Measurements from ENCODE around the gene ARL6IP4. TPM values are rescaled to one million over a fixed set of nuclear protein-coding genes. Genes with fewer than 3 reads are reported as not detected.
"Not testable (repeated sequence)": the region's sequence is repeated elsewhere in the genome, so short reads cannot be mapped to it uniquely, and the experiment has no call there.

ARL6IP4 gene
- polyA plus RNA-seq (2012; ENCODE audit: insufficient read depth, insufficient read length) = 262 TPM

GRCh38 chr12:122980183-122981035 is at the start of gene ARL6IP4:
Gene ARL6IP4 (plus strand): TSS chr12:122980681. CDS start chr12:122981140, 459 bp downstream.
- peak within 1 kb of the TSS; percentile 83 for H3K4me3 ChIP-seq (ENCODE audit: low read length)

DNA sequence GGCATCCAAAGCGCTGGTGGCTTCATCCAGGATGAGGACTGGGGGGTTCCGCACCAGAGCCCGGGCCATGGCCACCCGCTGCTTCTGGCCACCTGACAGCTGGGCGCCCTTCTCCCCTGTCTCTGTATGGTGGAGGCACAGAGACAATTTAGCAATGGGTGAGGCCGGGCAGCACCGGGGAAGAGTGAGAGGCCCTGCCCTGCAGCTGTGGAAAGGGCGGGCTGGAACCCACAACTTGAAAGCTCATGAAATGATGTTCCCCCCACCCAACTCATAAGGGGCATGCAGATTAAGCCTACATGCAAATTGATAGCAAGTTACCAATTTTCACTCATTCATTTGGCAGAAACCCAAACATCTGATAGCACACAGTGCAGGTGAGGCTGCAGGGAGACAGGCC is 48.3 kb upstream of the ARL6IP4 start:
- no peak for DNase-seq (ENCODE audit: low read depth, low spot score)
- H3K4me3 ChIP-seq (ENCODE audit: low read length) = no peak overlapping the region

More at GRCh38 chr12:122980183-122981035, at the start of gene ARL6IP4:
- peak; percentile 36 for DNase-seq (ENCODE audit: low read depth, low spot score)

GRCh38 chr12:122934722-122935121 is 45.8 kb upstream of the ARL6IP4 start:
- no peak for DNase-seq (ENCODE audit: low read depth, low spot score)

DNA sequence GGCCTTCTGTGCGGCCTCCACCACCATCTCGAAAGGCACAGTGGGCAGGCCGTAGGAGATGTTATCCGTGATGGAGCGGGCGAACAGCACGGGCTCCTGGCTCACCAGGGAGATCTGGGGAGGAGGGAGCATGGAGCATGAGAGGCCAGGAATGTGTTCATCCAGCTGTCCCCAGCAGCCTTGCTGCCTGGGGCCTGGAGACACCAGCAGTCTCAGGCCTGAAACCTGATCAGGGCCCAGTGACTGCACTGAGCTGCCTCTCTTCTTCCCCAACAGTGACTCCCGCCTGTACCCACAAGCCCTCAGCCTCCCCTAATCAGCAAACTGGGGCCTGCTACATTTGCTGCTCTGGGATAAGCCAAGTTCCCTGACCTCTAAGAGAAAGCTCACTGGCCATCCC is 45.2 kb upstream of the ARL6IP4 start:
- no peak overlapping the region for H3K4me3 ChIP-seq (ENCODE audit: low read length)
- no peak for DNase-seq (ENCODE audit: low read depth, low spot score)

More at GRCh38 chr12:122934722-122935121, 45.8 kb upstream of the ARL6IP4 start:
- no peak overlapping the region for H3K4me3 ChIP-seq (ENCODE audit: low read length)

GRCh38 chr12:122937622-122938091 is 42.8 kb upstream of the ARL6IP4 start:
- no peak overlapping the region for H3K4me3 ChIP-seq (ENCODE audit: low read length)
- DNase-seq (ENCODE audit: low read depth, low spot score) = no peak

DNA sequence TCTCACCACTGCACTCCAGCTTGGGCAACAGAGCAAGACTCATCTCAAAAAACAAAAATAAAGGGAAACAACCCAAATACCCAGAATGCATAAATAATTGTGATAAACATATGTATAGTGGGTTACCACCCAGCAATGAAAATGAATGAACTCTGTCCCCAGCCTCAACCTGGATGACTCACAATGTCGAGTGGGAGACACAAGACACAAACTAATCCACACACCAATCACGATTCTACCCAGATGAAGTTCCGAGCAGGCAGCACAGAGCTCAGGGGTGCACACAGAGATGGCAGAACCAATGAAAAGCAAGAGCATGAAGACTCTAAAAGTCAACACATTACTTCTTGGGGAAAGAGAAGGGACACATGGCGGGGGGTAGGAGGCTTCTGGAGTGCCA is 41.4 kb upstream of the ARL6IP4 start:
- no peak for DNase-seq (ENCODE audit: low read depth, low spot score)
- H3K4me3 ChIP-seq (ENCODE audit: low read length) = no peak overlapping the region

DNA sequence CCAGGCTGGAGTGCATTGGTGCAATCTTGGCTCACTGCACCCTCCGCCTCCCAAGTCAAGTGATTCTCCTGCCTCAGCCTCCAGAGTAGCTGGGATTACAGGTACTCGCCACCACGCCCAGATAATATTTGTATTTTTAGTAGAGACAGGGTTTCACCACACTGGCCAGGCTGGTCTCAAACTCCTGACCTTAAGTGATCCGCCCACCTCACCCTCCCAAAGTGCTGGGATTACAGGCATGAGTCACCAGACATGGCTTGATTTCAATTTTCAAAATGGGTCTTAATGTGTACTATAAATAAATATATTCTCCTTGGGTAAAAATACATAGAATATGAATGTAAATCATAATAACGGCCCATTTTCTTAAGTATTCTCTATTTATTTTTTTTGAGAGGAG is 39.1 kb upstream of the ARL6IP4 start:
- H3K4me3 ChIP-seq (ENCODE audit: low read length); DNase-seq (ENCODE audit: low read depth, low spot score): not testable (repeated sequence)

DNA sequence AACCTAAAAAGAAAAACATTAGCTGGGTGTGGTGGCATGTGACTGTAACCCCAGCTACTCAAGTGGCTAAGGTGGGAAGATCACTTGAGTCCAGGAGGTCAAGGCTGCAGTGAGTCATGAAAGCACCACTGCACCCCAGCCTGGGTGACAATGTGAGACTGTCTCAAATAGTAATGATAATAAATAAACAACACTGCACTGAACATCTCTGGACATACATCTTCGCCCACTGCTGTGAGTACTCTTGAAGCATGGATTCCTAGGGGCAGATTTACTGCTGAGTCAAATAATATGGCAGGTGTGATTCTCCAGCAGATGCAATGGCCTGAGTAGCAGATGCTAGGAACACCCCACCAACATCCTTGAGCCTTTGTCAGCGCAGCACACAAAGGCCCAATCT is 37.8 kb upstream of the ARL6IP4 start:
- no peak overlapping the region for H3K4me3 ChIP-seq (ENCODE audit: low read length)
- DNase-seq (ENCODE audit: low read depth, low spot score) = no peak

- DNase-seq (ENCODE audit: low read depth, low spot score) = no peak
- H3K4me3 ChIP-seq (ENCODE audit: low read length) = no peak overlapping the region
Observed at GRCh38 chr12:122943196-122943595, 37.3 kb upstream of the ARL6IP4 start.

- no peak overlapping the region for H3K4me3 ChIP-seq (ENCODE audit: low read length)
- DNase-seq (ENCODE audit: low read depth, low spot score) = no peak
Observed at GRCh38 chr12:122944605-122945592, 35.6 kb upstream of the ARL6IP4 start.

GRCh38 chr12:122946690-122947341 is 33.7 kb upstream of the ARL6IP4 start:
- H3K4me3 ChIP-seq (ENCODE audit: low read length) = no peak overlapping the region
- no peak for DNase-seq (ENCODE audit: low read depth, low spot score)

- no peak for DNase-seq (ENCODE audit: low read depth, low spot score)
- no peak overlapping the region for H3K4me3 ChIP-seq (ENCODE audit: low read length)
Observed at GRCh38 chr12:122947352-122947792, 33.1 kb upstream of the ARL6IP4 start.

DNA sequence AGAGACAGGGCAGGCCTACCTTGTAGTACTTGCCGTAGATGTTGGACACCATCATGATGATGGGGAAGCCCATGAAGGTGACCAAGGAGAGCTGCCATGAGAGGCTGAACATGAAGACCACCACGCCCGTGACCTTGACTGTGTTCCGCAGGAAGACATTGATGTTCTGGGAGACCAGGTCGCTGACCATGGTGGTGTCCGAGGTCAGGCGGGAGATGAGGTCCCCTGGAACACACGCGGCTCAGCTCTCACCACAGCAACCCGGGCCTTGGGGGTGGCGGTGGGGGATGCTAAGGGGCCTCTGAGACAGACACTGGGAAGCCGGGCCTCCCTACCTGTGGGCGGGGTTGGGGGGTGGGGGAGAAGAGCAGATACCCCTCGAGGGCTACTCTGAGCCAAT is 31.9 kb upstream of the ARL6IP4 start:
- no peak overlapping the region for H3K4me3 ChIP-seq (ENCODE audit: low read length)
- no peak for DNase-seq (ENCODE audit: low read depth, low spot score)

GRCh38 chr12:122949405-122949804 is 31.1 kb upstream of the ARL6IP4 start:
- H3K4me3 ChIP-seq (ENCODE audit: low read length) = no peak overlapping the region
- DNase-seq (ENCODE audit: low read depth, low spot score) = no peak

GRCh38 chr12:122949816-122950675 is 30.4 kb upstream of the ARL6IP4 start:
- no peak for DNase-seq (ENCODE audit: low read depth, low spot score)
- H3K4me3 ChIP-seq (ENCODE audit: low read length) = no peak overlapping the region

- no peak overlapping the region for H3K4me3 ChIP-seq (ENCODE audit: low read length)
- DNase-seq (ENCODE audit: low read depth, low spot score) = no peak
Observed at GRCh38 chr12:122951406-122951805, 29.1 kb upstream of the ARL6IP4 start.

DNA sequence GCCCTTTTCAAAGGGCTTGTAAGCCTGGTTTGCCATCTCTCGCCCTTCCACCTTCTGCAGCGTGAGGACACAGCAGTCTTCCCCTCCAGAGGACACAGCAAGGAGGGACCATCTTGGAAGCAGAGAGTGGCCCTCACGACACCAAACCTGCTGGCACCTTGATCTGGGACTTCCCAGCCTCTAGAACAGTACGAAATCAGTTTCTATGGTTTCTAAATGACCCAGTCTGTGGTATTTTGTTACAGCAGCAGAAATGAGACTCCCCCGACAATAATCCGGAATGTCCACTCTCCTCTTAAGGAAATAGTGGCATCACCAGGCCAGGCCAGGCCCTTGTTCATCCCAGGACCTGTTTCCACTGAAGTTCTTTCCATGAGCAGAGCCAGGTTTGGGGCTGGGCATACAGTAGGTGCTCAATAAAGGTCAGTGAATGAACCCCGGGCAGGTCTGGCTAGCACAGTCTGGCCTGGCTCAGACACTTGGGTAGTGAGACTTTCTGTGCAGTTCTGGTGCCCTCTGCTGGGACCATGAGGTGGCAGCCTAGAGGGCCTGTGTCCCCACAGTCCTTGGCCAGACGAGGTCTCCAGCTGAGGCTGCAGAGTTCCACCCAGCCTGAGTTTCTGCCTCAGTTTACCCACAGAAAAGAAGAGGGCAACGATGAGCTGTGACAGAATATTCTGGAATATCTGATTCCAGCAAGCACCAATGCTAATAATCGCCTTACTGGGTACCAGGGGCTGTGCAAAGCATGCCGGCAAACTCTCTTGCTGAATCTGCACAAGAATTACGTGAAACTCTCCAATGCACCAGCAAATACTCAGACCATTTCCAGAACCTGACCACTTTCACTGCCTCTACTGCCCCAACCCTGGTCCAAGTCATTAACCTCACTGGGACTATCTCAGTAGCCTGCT is 28.2 kb upstream of the ARL6IP4 start:
- peak; percentile 47 for DNase-seq (ENCODE audit: low read depth, low spot score)
- H3K4me3 ChIP-seq (ENCODE audit: low read length) = no peak overlapping the region
